HG03460 (cell line): ENCODE measurements around the gene ITGB5.

Experiments used
- ATAC-seq: cut with Tn5 transposase; IDR thresholded peaks from one replicate; pipeline ENCODE4 v1.9.1; 2021; ENCODE audit not compliant: unreplicated experiment

ITGB5 gene

DNA sequence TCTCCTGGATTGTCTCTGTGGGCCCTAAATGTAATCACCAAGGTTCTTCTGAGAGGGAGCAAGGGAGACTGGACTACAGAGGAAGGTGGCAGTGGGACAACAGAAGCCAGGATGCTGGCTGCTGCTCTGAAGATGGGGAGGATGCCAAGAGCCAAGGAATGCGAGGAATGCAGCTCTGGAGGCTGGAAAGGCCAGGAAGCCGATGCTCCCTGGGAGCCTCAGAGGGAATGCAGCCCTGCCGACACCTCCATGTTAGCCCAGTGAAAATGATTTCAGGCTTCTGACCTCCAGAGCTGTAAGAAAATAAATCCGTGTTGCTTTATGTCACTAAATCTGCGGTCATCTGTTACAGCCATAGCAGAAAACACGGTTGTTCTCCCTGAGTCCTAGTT, 112.8 kb downstream of the ITGB5 start:
- no peak for ATAC-seq

DNA sequence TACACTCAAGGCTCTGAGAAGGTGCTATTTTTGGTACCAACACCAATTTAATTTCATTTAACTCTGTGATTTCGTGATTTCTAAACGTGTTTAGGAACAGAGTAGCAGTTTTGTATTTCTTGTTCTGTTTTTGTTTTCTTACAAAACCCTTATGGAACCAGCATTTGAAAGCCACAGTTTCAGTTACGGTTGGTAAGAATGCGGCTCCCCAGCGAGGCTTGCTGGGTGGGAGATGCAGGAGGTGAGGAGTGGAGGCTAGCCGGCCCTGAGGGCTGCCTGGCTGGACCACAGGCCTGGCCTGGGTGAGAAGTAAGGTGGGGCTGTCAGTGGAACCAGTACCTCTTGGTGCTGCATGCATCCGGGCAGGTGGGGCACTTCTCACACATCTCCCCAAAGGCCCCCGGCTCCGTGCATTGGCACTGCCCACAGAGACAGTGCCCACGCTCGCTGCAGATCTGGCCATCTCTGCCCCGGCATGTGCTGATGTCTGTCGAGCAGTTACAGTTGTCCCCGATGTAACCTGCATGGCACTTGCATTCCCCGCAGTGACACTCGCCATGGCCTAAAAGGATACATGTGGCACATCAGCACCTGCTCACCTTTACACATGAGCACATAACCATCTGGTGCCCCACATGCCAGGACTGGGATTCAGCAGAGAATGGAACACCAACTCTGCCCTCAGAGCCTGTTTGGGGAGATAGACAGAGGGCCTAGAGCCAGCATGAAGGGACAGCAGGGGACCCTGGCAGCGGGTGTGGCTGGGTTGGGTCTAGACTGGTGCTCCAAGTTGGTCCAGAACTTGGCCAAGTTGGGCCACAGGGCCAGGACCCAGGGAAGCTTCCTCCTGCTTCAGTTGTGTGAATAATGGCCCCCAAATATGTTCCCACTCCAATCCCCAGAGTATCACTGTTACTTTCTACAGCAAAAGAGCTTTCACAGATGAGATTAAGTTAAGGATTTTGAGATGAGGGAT, 113.5 kb downstream of the ITGB5 start:
- no peak for ATAC-seq

DNA sequence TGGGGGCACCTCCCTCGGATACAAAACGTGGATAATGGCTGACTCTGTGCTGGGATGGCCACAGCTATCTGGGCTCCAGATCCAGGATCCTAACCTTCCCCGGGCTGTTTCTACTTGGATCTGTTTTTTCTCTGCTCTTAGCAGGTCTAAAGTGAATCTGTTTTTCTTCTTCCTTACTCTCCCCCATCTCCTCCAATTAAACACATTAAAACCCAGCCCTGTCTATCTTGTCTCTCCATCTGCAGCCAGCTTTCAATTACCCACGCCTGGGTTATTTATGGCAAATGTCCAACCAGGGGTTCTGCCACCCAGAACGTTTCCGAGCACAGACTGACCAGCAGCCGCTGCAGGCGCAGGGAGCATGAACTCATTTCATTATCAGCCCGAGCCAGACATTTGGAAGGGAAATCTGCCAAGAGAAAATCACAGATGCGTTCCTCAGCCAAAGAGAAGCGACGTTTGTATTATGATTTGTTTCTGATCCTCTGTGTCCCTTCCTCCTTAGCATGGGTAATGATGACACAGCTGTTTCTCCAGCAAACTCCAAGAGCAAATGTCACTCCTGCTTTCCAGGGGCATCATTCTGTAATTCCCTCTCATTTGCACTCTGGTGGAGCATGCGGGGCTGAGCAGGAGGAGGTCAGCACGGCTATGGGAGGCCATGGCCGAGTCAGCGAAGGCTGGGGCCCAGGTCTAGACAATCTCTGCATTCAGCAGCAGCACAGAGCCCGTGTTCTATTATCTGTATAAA, 114.9 kb downstream of the ITGB5 start:
- ATAC-seq = no peak

DNA sequence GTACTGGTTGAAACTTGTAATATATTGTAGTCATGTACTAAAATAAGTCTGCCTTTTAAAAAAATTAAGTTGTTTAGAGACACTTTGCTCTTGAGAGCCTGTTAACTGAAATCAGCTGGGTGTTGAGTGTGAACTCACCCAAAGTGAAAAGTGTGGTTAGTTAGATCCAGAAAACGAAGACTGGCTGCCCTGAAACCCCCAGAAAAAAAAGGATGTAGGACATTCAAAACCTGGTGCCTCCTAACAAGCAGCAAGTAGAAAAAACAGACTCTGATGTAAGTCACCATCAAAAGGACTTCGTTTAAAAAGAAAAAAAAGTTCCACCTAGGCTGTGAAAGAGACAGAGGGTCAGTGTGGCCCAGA, 116.1 kb downstream of the ITGB5 start:
- no peak for ATAC-seq

DNA sequence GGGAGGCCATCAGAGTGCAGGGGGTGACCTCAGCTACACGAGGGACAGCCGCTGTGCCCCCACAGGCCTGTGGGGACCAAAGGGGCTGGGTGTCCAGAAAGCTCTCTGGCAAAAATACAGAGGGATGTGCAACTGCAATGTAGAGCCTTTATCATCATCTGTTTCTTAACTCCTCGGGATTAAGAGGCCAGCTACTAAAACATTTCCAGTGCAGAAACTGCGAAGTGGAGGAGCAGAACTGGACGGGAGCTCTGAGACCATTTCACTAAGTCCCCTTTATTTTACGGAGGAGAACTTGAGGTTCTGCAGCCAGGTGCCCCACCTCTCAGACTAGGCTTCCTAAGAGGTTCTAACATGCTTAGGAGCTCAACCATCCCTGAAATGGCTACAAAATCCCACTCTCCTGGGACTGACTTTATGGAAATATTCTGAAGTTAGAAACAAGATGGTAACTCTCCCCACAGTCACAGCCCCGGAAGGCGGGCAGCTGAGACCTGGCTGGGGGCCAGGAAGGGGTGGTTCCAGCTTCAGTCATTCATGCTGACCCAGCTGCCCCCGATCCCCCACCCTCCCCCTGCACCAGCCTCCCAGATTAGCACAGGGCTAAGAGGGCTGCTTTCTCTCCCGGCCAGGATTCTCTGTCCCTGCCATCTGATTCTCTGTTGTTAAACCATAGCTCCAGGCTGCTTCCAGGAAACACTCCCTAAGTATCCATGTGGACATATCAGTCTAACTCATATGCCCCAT, 116.7 kb downstream of the ITGB5 start:
- ATAC-seq = no peak

DNA sequence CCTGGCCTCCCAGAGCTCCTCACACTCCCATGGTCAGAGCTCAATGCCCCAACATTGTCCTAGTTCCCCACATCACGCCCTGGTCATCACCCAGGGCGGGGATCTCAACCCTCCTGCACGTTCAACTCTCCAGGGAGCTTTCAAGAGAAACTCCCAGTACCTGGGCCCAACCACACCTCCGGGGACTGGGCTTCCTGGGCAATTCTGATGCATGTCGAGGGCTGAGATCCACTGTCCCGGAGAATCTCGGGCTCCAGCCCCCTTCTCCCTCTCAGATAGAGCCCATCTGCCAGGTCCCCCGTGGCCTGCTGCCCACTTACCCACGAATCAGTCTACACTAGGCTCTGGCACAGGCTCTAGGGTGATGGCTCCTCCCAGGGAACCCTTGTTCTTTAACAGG, 117.7 kb downstream of the ITGB5 start:
- ATAC-seq = no peak

DNA sequence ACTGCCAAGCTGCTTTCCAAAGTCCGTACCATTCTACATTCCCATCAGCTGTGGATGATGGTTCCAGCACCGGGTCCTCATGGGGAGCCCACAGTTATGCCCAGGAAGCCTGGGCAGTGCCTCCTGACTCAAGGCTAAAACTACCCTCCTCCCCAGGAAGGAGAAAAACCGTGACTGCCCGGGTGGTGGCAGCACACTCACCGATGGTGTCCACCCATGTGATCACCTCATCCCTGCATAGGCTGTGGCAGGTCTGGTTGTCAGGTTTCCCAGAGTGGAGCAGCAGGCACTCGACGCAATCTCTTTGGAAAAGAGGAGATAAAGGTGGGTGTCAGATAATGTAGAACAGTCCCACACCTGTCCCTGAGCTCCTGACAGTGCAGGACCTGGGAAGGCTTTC, 118.4 kb downstream of the ITGB5 start:
- no peak for ATAC-seq

DNA sequence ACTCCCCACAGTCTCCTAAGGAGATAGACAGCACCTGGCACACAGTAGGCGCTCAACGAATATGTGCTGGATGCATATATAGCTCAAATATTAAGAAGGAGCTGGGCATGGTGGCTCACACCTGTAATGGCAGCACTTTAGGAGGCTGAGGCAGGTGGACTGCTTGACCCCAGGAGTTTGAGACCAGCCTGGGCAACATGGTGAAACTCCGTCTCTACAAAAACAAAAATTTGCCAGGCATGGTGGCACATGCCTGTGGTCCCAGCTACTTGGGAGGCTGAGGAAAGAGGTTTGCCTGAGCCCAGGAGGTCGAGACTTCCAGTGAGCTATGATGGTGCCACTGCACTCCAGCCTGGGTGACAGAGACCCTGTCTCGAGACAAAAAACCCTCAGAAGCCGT, 119.5 kb downstream of the ITGB5 start:
- ATAC-seq = no peak

DNA sequence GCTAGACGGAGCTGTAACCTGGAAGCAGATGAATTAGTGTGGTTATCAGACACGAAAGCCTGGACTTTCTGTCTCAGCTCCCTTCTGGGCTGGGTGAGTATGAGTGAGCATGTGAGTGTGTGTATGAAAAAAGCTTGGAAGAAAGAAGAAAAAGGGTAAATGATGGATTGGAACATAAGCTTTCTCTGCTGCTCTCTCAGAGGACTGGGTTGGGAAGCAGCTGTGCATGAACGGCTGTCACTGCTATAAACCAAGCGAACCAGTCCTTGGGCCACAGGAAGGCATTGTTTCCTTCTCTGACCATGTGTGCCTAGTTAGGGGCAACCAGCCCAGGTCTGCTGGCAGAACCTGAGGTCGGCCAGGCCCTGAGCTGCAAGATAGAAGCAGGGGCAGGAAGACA, 119.9 kb downstream of the ITGB5 start:
- ATAC-seq = no peak

DNA sequence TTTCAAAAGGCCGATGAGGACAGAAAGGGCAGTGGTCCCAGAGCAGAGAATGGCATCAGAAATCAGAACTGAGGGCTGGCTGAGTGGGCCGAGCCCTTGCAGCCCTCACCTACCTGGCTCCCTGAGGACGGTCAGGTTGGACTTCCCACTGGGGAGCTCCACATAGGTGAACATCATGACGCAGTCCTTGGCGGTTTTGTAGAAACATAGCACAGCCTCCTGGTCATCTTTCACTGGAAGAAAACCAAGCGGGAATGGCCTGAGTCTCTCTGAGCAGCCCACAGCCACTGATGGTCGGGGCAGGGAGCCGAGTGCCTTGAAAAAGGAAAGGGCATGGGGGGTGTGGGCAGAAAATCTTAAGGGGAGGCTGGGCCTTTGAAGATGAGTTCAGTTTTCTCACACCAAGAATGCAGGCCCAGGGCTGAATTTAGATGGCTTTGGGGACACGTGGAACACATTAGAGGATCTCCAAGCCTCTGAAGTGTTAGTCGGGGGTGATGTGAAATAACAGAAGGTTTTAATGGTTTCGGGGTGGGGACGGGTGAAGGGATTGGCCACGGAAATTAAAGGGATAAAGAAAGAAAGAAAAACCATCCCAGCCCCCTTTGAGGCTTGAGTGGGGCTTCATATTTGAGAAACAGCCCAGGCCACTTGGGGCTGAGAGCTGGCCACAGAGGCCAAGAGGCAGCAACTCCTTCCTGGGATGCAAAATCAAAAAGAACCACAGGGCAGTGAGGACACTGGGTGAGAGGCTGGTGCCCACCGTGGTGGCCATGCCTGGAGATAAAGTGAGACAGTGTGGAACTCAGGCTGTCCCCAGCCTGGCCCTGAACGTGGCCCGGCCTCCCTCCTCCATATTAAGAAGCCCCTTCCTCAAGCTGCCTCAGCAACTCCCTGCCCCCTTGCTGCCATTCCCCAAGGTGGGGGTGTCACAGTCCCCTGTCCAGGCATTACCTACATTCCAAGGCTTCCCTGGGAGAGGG, 120.8 kb downstream of the ITGB5 start:
- ATAC-seq = no peak

DNA sequence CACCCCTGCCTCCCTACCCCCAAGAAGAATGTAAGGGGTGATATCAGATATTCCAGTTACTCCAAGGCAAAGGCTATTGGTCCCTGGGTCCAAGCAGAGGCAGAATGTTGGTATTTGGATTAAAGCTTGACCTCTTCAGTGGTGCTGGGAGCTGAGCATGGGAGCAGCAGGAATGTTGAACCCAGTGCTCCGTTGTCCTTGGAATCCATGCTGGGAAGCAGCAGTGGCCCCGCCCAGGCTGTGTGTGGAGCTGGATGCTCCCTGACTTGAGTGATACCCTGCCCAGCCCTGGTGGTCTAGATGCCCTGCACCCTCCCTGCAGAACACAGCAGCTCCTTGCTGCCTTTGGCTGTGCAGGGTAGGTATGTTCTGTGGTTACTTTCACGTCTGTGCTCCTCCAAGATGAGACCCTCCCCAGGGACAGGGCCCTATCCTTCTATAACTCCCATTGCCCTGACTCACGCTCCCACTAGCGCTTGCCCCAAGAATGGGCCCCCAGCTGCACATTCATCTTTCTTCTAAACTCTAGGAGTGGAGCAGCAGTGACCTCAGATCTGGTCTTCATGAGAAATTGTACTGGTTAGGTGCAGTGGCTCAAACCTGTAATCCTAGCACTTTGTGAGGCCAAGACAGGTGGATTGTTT, 121.8 kb downstream of the ITGB5 start:
- no peak for ATAC-seq

DNA sequence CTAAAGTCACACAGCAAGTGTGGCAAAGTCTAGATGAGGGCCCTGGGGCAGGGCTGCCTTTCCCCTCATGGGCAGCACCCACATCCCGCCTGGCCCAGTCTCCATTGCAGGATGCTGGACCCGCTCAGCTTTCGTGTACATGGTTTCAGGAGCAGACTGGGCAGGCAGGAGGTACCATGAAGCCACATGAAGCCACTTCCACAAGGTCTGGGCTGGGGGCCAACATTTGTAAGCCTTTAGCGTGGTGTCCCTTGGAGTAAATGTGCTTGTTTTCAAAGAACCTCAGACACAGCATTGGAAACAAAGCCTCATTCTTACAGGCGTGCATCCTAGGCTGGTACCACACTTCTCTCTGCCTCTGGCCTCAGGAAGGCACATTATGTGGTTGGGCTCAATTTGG, 122.4 kb downstream of the ITGB5 start:
- no peak for ATAC-seq

DNA sequence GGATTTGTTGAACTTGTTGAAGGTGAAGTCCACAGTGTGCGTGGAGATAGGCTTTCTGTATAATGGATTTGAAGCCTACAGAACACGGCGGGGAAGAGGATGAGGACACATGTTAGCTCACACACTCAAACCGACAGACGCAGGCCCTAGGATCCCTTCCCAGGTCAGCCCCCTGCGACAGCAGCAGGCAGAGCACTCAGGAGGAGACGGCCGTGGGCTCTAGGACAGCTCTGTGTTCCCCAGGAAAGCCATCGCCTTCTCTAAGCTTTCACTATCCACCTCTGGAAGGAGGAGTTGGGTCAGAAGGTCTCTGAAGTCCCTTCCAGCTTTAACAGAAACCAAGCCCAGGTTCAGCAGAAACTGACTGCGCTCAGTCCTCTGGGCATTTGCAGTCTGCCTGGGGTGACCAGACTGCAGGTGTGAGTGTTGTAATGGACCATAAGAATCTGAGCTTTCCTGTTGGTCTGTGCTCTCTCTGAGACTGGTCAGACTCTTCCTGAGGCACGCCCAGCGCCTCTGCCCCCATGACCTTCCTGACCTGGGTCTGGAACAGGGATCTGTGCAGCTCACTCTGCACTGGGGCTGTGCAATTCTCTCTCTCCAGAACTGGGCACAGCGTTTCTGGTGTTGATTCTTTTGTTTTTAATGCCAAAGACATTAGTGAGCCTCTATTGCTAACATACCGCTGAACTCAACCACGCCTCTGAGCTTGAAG, 123.4 kb downstream of the ITGB5 start:
- no peak for ATAC-seq

DNA sequence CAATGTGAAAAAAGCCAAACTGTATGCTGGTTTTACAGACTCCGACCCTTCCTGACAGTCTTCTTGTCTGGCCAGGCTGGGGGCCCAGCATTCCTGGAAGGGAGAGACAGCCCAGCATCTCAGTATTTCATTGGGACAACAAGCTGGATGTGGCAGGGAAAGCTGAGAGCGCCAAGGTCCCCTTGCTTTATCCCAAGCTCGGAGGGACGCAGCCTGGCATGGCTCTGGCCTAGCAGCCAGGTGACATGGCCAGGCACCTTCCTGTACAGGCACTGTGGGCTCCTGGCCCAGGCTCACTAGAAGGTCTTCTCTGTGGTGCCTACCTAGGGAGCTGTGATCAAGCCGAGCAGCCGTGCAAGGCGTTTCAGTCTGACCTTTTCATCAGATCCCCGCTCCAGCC, 124.0 kb downstream of the ITGB5 start:
- ATAC-seq = no peak

DNA sequence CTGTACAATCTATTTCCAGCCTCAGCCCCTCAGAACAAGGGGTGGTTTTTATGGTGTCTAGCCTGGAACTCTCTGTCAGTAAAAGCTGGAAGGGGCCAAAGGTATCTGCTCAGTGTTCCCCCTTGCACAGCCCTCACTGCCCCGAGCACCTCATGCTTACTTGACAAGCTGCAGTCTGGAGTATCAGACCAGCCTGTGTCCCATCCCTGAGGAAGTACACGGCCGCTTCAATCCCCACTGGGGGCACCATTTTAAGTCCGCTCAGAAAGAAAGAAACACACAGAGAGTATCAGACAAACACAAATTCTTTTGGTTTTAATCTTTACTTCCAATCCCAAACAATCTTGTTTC, 124.5 kb downstream of the ITGB5 start:
- no peak for ATAC-seq

DNA sequence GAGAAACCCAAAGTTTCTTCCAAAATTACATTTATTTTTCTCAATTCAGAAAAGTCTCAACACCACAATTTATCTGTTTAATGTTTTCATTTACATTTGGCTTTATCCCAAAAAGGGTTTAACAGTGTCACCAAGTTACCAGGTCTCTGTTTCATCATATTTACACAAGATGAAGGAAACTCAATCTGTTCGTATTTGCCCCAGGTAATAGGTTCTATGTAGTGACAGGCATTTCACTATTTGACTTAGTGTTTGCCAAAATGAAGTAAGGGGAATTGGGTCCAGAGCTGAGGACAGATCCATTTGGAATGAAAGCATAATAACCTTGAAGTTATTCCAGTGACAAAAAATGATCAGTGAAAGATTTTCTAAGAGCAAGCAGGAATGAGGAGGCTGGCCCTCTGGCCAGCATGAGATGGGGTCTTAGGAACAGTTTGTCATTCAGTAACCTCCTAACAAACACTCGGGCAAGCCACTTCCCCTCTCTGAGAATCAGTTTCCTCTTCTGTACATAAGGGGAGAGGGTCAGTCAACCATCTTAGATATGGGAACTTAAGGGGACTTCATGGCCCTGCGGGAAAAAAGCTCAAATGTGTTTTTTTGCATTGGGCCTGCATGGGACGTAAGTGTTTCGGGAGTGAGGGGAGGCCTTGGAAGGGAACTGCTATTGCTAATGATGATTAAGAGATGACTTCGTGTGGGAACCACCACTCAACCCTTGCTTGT, 125.1 kb downstream of the ITGB5 start:
- ATAC-seq = no peak

DNA sequence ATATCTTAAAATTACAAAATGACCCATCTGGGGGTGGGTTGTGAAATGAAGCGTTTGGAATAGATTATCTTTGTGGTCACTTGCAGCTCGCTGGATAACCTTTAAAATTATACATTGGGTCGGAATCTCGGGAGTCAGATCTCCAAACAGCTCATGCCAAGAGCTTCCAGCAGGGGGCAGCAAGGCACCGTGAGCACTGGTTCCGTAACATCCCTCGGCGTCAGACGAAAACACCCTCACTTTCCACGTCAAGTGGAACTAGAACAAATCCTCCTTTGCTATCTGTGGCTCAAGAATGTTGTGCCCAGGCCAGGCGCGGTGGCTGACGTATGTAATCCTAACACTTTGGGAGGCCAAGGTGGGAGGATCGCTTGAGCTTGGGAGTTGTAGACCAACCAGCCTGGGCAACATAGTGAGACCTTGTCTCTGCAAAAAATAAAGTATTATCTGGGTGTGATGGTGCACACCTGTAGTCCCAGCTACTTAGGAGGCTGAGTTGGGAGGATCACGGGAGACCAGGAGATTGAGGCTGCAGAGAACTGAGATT, 125.8 kb downstream of the ITGB5 start:
- peak; percentile 59 for ATAC-seq

DNA sequence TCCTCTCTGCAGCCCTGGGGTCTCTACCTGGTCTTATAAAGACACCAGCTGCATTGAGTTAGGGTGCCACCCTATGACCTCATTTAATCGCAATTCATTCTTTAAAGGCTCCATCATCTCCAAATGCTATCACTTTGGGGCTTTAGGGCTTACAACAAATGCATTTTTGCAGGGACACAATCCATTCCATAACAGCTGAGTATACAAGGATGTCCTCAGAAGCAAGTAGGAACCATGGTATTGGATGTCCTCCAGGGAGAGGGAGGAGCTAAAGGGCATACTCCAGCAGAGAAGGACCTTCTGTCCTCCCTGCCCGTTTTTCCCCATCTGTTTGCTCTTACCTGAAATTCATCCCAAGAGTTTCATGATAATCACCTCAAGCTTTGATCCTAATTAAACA, 126.6 kb downstream of the ITGB5 start:
- ATAC-seq = no peak
